ENCODE results near the gene CELSR1.

- TF ChIP-seq CTCF (conservative IDR thresholded peaks at IDR 0.05) (no peak), EZH2 (IDR thresholded peaks at IDR 0.05; ENCODE audit: low read depth) (no peak)
These were observed 46.2 kb upstream of the CELSR1 start for GRCh38 chr22:46583571-46583970.
